HEK293 (cell line): ENCODE data around the gene PIP4K2A.

Experiments
- KLF10 ChIP-seq: fragments of 450-650 bp; IDR thresholded peaks from 2 replicates; pipeline ENCODE4 v1.5.1; 2018; ENCODE audit warnings: missing biosample characterization, mild to moderate bottlenecking, missing genetic modification characterization
- KLF16 ChIP-seq: fragments of 450-650 bp; formaldehyde crosslinking; IDR thresholded peaks from 2 replicates; pipeline ENCODE4 v1.5.1; 2017; ENCODE audit warnings: missing biosample characterization, missing genetic modification characterization
- REPIN1 ChIP-seq: fragments of 450-650 bp; formaldehyde crosslinking; IDR thresholded peaks from 2 replicates; pipeline ENCODE4 v1.5.1; 2017; ENCODE audit warnings: missing biosample characterization, missing genetic modification characterization, low read depth
- SP3 ChIP-seq: fragments of 450-650 bp; formaldehyde crosslinking; IDR thresholded peaks from 2 replicates; pipeline ENCODE4 v1.5.1; 2016; ENCODE audit warnings: missing biosample characterization, missing genetic modification characterization
- ZNF24 ChIP-seq: fragments of 450-650 bp; formaldehyde crosslinking; IDR thresholded peaks from 2 replicates; pipeline ENCODE4 v1.5.1; 2016; ENCODE audit warnings: missing biosample characterization, missing genetic modification characterization
- ZNF302 ChIP-seq: fragments of 450-650 bp; formaldehyde crosslinking; IDR thresholded peaks from 2 replicates; pipeline ENCODE4 v1.5.1; 2016; ENCODE audit warnings: missing biosample characterization, missing genetic modification characterization, low read depth
- ZNF621 ChIP-seq: fragments of 450-650 bp; formaldehyde crosslinking; IDR thresholded peaks from 2 replicates; pipeline ENCODE4 v1.5.1; 2017; ENCODE audit warnings: missing biosample characterization, missing genetic modification characterization
- ZSCAN30 ChIP-seq: fragments of 450-650 bp; IDR thresholded peaks from 2 replicates; pipeline ENCODE4 v1.5.1; 2018; ENCODE audit warnings: missing biosample characterization, mild to moderate bottlenecking, missing genetic modification characterization, moderate library complexity
- TF ChIP-seq, protein P1 (sequence below): fragments of 450-650 bp; formaldehyde crosslinking; IDR thresholded peaks from 2 replicates; pipeline ENCODE4 v1.5.1; 2016; ENCODE audit warnings: missing biosample characterization, missing genetic modification characterization
- TF ChIP-seq, protein P2 (sequence below): fragments of 450-650 bp; formaldehyde crosslinking; IDR thresholded peaks from 2 replicates; pipeline ENCODE4 v1.5.1; 2016; ENCODE audit warnings: missing biosample characterization, missing genetic modification characterization
- TF ChIP-seq, protein P3 (sequence below): fragments of 450-650 bp; formaldehyde crosslinking; IDR thresholded peaks from 2 replicates; pipeline ENCODE4 v1.5.1; 2016; ENCODE audit warnings: missing biosample characterization, missing genetic modification characterization
- TF ChIP-seq, protein P4 (sequence below): fragments of 450-650 bp; formaldehyde crosslinking; IDR thresholded peaks from 2 replicates; pipeline ENCODE4 v1.5.1; 2016; ENCODE audit warnings: missing biosample characterization, missing genetic modification characterization, low read depth

DNA sequence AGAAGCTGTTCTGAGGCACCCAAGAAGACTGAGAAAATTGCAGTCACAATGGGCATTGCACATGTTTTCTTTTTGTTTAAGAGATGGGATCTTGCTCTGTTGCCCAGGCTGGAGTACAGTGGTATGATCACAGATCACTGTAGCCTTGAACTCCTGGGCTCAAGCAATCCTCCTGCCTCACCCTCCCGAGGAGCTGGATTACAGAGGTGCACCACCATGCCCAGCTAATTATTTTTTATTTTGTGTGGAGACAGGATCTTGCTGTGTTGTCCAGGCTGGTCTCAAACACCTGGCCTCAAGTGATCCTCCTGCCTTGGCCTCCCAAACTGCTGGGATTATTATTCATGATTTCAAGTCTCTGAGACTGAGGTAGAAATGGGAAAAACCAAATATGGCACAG lies 168.7 kb downstream of the PIP4K2A start:
- TF ChIP-seq KLF10 (tag by site-specific recombination) (no peak), ZSCAN30 (no peak), ZNF24 (tag by site-specific recombination) (no peak), REPIN1 (tag by site-specific recombination) (no peak), KLF16 (no peak), ZNF302 (tag by site-specific recombination) (no peak), ZNF621 (tag by site-specific recombination) (no peak), SP3 (tag by site-specific recombination) (no peak)
- TF ChIP-seq, protein P1, sequence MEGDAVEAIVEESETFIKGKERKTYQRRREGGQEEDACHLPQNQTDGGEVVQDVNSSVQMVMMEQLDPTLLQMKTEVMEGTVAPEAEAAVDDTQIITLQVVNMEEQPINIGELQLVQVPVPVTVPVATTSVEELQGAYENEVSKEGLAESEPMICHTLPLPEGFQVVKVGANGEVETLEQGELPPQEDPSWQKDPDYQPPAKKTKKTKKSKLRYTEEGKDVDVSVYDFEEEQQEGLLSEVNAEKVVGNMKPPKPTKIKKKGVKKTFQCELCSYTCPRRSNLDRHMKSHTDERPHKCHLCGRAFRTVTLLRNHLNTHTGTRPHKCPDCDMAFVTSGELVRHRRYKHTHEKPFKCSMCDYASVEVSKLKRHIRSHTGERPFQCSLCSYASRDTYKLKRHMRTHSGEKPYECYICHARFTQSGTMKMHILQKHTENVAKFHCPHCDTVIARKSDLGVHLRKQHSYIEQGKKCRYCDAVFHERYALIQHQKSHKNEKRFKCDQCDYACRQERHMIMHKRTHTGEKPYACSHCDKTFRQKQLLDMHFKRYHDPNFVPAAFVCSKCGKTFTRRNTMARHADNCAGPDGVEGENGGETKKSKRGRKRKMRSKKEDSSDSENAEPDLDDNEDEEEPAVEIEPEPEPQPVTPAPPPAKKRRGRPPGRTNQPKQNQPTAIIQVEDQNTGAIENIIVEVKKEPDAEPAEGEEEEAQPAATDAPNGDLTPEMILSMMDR = no peak
- TF ChIP-seq, protein P2, sequence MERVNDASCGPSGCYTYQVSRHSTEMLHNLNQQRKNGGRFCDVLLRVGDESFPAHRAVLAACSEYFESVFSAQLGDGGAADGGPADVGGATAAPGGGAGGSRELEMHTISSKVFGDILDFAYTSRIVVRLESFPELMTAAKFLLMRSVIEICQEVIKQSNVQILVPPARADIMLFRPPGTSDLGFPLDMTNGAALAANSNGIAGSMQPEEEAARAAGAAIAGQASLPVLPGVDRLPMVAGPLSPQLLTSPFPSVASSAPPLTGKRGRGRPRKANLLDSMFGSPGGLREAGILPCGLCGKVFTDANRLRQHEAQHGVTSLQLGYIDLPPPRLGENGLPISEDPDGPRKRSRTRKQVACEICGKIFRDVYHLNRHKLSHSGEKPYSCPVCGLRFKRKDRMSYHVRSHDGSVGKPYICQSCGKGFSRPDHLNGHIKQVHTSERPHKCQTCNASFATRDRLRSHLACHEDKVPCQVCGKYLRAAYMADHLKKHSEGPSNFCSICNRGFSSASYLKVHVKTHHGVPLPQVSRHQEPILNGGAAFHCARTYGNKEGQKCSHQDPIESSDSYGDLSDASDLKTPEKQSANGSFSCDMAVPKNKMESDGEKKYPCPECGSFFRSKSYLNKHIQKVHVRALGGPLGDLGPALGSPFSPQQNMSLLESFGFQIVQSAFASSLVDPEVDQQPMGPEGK (tag by site-specific recombination) = no peak
- TF ChIP-seq, protein P3, sequence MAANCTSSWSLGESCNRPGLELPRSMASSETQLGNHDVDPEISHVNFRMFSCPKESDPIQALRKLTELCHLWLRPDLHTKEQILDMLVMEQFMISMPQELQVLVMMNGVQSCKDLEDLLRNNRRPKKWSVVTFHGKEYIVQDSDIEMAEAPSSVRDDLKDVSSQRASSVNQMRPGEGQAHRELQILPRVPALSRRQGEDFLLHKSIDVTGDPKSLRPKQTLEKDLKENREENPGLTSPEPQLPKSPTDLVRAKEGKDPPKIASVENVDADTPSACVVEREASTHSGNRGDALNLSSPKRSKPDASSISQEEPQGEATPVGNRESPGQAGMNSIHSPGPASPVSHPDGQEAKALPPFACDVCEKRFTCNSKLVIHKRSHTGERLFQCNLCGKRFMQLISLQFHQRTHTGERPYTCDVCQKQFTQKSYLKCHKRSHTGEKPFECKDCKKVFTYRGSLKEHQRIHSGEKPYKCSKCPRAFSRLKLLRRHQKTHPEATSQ (tag by site-specific recombination) = no peak
- TF ChIP-seq, protein P4, sequence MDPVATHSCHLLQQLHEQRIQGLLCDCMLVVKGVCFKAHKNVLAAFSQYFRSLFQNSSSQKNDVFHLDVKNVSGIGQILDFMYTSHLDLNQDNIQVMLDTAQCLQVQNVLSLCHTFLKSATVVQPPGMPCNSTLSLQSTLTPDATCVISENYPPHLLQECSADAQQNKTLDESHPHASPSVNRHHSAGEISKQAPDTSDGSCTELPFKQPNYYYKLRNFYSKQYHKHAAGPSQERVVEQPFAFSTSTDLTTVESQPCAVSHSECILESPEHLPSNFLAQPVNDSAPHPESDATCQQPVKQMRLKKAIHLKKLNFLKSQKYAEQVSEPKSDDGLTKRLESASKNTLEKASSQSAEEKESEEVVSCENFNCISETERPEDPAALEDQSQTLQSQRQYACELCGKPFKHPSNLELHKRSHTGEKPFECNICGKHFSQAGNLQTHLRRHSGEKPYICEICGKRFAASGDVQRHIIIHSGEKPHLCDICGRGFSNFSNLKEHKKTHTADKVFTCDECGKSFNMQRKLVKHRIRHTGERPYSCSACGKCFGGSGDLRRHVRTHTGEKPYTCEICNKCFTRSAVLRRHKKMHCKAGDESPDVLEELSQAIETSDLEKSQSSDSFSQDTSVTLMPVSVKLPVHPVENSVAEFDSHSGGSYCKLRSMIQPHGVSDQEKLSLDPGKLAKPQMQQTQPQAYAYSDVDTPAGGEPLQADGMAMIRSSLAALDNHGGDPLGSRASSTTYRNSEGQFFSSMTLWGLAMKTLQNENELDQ (tag by site-specific recombination) = no peak
